PFSK-1 (cell line): ENCODE results near the gene BUD31.

Source experiments
- FOXP2 ChIP-seq: optimal IDR thresholded peaks from 2 replicates; pipeline ENCODE3; 2011; ENCODE audit warnings: borderline replicate concordance, control low read depth, inconsistent platforms; ENCODE audit not compliant: insufficient read depth; ENCODE audit errors: extremely low read length, extremely low read depth
- POLR2AphosphoS5 ChIP-seq: IDR thresholded peaks from 2 replicates; pipeline ENCODE4 v1.6.1; 2012; ENCODE audit warnings: low read depth, mild to moderate bottlenecking, control low read depth, low read length, moderate library complexity
- SIN3A ChIP-seq: IDR thresholded peaks from 2 replicates; pipeline ENCODE4 v1.6.1; 2012; ENCODE audit warnings: mild to moderate bottlenecking, low read length, moderate library complexity, borderline replicate concordance; ENCODE audit not compliant: insufficient read depth
- TAF1 ChIP-seq: IDR thresholded peaks from 2 replicates; pipeline ENCODE4 v1.6.1; 2012; ENCODE audit warnings: low read length, control low read depth, borderline replicate concordance; ENCODE audit not compliant: insufficient read depth
- TF ChIP-seq, protein P1 (sequence below), 2 experiments: IDR thresholded peaks; 2 replicates each; pipeline versions ENCODE4 v1.6.1 to v1.8.0; 2011 to 2012; ENCODE audit warnings: low read depth in 2 of 2, low read length in 2 of 2, control low read depth in 1 of 2, inconsistent platforms in 1 of 2, mild to moderate bottlenecking in 1 of 2, moderate library complexity in 1 of 2; ENCODE audit not compliant: insufficient read depth in 1 of 2

Gene BUD31

DNA sequence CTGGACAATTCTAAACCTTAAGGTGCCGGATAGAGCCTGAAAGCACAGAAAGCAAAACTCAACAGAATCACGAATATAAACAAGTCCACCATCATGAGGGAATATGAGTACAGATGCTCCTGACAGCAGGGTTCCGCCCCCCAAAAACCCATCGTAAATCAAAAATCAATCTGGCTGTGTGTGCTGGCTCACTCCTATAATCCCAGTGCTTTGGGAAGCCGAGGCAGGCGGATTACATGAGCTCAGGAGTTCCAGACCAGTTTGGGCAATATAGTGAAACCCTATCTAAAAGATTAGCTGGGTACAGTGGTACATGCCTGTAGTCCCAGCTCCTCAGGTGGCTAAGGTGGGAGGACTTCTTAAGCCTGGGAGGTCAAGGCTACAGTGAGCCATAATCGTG is 12.2 kb downstream of the BUD31 start:
- TF ChIP-seq TAF1 = no peak
- no peak for TF ChIP-seq POLR2AphosphoS5
- TF ChIP-seq, protein P1, sequence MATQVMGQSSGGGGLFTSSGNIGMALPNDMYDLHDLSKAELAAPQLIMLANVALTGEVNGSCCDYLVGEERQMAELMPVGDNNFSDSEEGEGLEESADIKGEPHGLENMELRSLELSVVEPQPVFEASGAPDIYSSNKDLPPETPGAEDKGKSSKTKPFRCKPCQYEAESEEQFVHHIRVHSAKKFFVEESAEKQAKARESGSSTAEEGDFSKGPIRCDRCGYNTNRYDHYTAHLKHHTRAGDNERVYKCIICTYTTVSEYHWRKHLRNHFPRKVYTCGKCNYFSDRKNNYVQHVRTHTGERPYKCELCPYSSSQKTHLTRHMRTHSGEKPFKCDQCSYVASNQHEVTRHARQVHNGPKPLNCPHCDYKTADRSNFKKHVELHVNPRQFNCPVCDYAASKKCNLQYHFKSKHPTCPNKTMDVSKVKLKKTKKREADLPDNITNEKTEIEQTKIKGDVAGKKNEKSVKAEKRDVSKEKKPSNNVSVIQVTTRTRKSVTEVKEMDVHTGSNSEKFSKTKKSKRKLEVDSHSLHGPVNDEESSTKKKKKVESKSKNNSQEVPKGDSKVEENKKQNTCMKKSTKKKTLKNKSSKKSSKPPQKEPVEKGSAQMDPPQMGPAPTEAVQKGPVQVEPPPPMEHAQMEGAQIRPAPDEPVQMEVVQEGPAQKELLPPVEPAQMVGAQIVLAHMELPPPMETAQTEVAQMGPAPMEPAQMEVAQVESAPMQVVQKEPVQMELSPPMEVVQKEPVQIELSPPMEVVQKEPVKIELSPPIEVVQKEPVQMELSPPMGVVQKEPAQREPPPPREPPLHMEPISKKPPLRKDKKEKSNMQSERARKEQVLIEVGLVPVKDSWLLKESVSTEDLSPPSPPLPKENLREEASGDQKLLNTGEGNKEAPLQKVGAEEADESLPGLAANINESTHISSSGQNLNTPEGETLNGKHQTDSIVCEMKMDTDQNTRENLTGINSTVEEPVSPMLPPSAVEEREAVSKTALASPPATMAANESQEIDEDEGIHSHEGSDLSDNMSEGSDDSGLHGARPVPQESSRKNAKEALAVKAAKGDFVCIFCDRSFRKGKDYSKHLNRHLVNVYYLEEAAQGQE (IDR thresholded peaks at IDR 0.05; ENCODE audit: insufficient read depth in 1 of 2, low read depth in 2 of 2, low read length in 2 of 2) = no peak
- TF ChIP-seq SIN3A = no peak
- TF ChIP-seq FOXP2 = no peak

DNA sequence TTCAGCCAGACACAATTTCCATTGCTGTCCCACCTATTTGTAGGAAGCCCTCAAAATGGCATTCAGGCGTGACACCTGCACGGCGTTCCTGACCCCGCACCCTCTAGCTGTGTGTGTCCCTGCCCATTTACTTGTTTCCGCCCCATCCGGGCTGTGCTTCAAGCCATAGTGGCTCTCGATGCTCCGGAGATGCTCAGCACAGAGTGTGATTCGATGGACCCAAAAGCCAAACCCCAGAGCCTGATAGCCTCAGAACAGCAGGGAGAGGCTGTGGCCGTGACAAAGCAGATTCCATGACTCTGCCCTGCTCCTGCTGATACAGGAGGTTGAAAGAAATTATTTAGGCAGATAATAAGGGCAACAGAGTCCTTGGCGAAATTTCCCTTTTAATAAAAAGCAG is 13.4 kb downstream of the BUD31 start:
- TF ChIP-seq, protein P1 (IDR thresholded peaks at IDR 0.05; ENCODE audit: insufficient read depth in 1 of 2, low read depth in 2 of 2, low read length in 2 of 2) = no peak
- TF ChIP-seq SIN3A (no peak), TAF1 (no peak), POLR2AphosphoS5 (no peak), FOXP2 (no peak)

DNA sequence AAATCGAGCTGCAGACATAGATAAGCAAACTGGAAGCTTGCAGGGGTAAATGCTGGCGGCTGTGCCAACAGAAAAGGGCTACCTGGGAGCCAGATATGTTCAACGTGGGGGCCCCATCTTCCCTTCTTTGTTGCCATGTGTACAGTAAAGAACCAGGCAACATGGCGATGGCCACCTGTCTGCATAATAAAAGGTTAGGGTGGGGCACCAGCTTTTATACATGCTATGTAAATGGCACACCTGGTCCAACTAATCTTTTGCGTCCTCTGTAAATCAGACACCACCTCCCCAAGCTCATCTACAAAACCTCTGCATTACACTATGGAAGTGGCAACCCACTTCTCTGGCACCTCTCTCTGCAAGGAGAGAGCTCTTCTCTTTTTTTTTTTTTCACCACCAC is 13.9 kb downstream of the BUD31 start:
- TF ChIP-seq FOXP2 = no peak
- TF ChIP-seq, protein P1 (IDR thresholded peaks at IDR 0.05; ENCODE audit: insufficient read depth in 1 of 2, low read depth in 2 of 2, low read length in 2 of 2) = no peak
- no peak for TF ChIP-seq SIN3A
- no peak for TF ChIP-seq POLR2AphosphoS5
- TF ChIP-seq TAF1 = no peak

DNA sequence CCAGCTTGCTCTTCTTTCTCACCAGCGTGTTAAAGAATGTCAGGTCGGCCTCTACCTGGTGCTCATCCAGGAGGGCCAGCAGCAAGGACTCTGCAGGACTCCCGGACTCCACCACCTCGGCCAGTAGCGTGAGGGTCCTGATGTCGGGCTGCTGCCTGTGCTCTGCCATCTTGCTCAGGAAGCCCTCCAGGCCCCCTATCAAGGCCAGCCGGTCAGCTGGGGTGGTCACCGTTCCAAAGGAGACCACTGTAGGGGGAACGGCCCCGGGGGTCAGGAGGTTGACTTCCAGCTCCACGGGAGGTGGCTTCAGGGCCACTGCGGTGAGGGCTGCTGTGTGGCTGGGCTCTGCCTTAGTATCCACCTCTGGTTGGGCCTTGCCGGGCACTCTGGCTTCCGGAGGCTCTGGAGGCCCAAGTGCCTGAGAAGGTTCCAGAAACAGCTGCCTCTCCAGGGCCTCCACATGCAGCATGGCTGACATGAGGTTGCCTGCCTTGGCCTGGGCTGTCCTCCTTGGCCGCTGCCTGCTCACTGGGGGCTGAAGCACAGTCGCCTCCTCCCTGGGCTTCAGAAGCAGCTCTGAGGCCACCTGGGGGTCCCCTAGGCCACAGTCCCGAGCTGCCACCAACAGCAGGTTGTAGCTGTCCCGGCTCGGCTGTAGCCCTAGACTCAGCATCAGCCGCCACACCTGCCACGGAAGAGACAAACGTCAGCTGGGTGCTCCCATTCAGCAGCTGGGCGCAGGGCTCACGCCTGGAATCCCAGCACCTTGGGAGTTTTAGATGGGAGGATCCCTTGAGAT is 16.4 kb downstream of the BUD31 start:
- no peak for TF ChIP-seq POLR2AphosphoS5
- TF ChIP-seq, protein P1 (IDR thresholded peaks at IDR 0.05; ENCODE audit: insufficient read depth in 1 of 2, low read depth in 2 of 2, low read length in 2 of 2) = no peak
- no peak for TF ChIP-seq SIN3A
- TF ChIP-seq TAF1 = no peak
- no peak for TF ChIP-seq FOXP2

DNA sequence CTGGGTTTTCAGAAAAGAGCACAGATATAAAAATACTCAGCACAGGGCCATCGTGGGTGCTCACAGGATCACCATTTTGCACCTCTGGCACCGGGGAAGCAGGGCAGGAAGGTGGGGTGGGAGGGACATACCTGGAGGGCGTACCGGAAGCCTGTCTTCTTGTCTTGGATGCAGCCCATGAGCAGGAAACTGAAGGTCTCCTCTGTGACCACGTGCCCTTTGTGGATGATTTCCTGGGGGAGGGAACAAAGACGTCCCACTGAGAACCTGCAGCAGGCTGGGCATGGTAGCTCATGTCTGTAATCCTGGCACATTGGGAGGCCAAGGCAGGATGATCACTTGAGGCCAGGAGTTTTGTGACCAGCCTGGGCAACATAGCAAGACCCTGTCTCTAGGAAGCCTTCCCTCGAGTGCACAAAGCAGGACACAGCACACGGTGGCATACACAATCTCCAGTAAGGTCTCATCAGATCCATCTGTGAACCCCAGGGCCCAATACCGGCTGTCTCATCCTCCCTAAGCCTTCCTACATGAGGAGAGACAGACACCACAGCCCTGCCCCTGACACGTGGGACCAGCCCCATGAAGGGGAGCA is 20.3 kb downstream of the BUD31 start:
- TF ChIP-seq SIN3A = no peak
- no peak for TF ChIP-seq POLR2AphosphoS5
- no peak for TF ChIP-seq TAF1
- TF ChIP-seq FOXP2 = no peak
- TF ChIP-seq, protein P1 (IDR thresholded peaks at IDR 0.05; ENCODE audit: insufficient read depth in 1 of 2, low read depth in 2 of 2, low read length in 2 of 2) = no peak
